Measurements from ENCODE around the gene CST3. TPM values are rescaled to one million over a fixed set of nuclear protein-coding genes. Genes with fewer than 3 reads are reported as not detected.

The CST3 gene
- total RNA-seq, 1 experiment from 2014 or later: 181 TPM

- Histone ChIP-seq H3K9ac (ENCODE audit: low read length) (no peak overlapping the region), H3K27me3 (ENCODE audit: insufficient read depth, low read length) (peaks cover 20% of the 10 kb centered on the region), H3K27ac (ENCODE audit: low read depth, low read length) (no peak overlapping the region), H3K4me2 (ENCODE audit: low read length) (no peak overlapping the region), H3K79me2 (ENCODE audit: insufficient read depth, low read length) (no peaks in the 10 kb centered on the region), H3K9me2 (ENCODE audit: insufficient read depth) (no peaks in the 10 kb centered on the region), H2AFZ (ENCODE audit: low read depth, low read length, poor library complexity, severe bottlenecking) (no peak overlapping the region), H3K36me3 (ENCODE audit: control insufficient read depth in 1 of 2, insufficient read depth in 2 of 2, low read length in 2 of 2) (no peaks in the 10 kb centered on the region), H3K4me1 (ENCODE audit: control insufficient read depth in 1 of 2, insufficient read depth in 2 of 2, low read length in 2 of 2) (no peaks in the 10 kb centered on the region), H4K20me1 (ENCODE audit: insufficient read depth) (no peaks in the 10 kb centered on the region), H3K9me3 (ENCODE audit: control insufficient read depth in 1 of 2, insufficient read depth in 1 of 2, low read depth in 1 of 2, low read length in 2 of 2) (no peaks in the 10 kb centered on the region), H3K4me3 (replicated peaks in 1 of 2; ENCODE audit: low read depth in 1 of 2, low read length in 2 of 2) (no peak overlapping the region)
- ChIA-PET RAD21 (ENCODE audit: low non-redundant PET in 1 of 2, low total read pairs in 2 of 2, uncharacterized antibody in 2 of 2, unreplicated experiment in 2 of 2) (no interaction called here), CTCF (no interaction called here), POLR2A (no interaction called here)
- no TSS peak for BruUV-seq (replicated peaks)
- intact Hi-C loops (cut with micrococcal nuclease): no loop called here
- ATAC-seq (no peak), DNase-seq (ENCODE audit: low read depth, low spot score) (no peak)
- TF ChIP-seq EZH2phosphoT487 (IDR thresholded peaks at IDR 0.05; ENCODE audit: borderline replicate concordance) (no peak), ZBTB33 (IDR thresholded peaks at IDR 0.05; ENCODE audit: extremely low read depth, insufficient replicate concordance, low read length) (no peak), CBX3 (IDR thresholded peaks at IDR 0.05; ENCODE audit: low read depth) (no peak), ZFX (IDR thresholded peaks at IDR 0.05) (no peak), CTCF (IDR thresholded peaks at IDR 0.05 in 2 of 3, conservative IDR thresholded peaks at IDR 0.05 in 1 of 3; ENCODE audit: borderline replicate concordance in 1 of 3, insufficient read depth in 1 of 3, low read depth in 2 of 3, low read length in 2 of 3) (no peak), JUND (IDR thresholded peaks at IDR 0.05) (no peak), CEBPB (IDR thresholded peaks at IDR 0.05; ENCODE audit: low read depth) (no peak), EZH2 (IDR thresholded peaks at IDR 0.05) (no peak), ATF3 (IDR thresholded peaks at IDR 0.05) (no peak), REST (IDR thresholded peaks at IDR 0.05; ENCODE audit: low read depth) (no peak), SRF (IDR thresholded peaks at IDR 0.05; ENCODE audit: low read depth) (no peak), SP1 (IDR thresholded peaks at IDR 0.05; ENCODE audit: low read depth) (no peak), SIN3A (IDR thresholded peaks at IDR 0.05; ENCODE audit: low read depth) (no peak), TCF7L2 (IDR thresholded peaks at IDR 0.05; ENCODE audit: borderline replicate concordance, extremely low read depth, insufficient read depth, insufficient read length) (no peak), ZNF274 (IDR thresholded peaks at IDR 0.05; ENCODE audit: low read depth, low read length) (no peak), RAD21 (IDR thresholded peaks at IDR 0.05; ENCODE audit: low read depth) (no peak)
Measured at GRCh38 chr20:23679133-23680092, 41.7 kb upstream of the CST3 start.

All from HCT116 (cell line).